Common myeloid progenitor, CD34-positive (primary cell): Measurements from ENCODE around the gene TMEM198.
A peak's percentile ranks its signal among the peaks of the same experiment; 100 is the strongest.

Experiments used
- CTCF ChIA-PET: fragments of 350-600 bp; sonication (Branson Sonifier 250); formaldehyde crosslinking; loops from one replicate; lab custom pipeline; 2021; ENCODE audit warnings: antibody characterized with exemption; lab: Charles Lee
- POLR2A ChIA-PET: fragments of 350-600 bp; sonication (Branson Sonifier 250); formaldehyde crosslinking; loops from one replicate; lab custom pipeline; 2021; ENCODE audit warnings: antibody characterized with exemption; lab: Charles Lee
- DNase-seq, 3 donors: peaks; one replicate each; pipeline versions ENCODE4 v3.0.0 to v3.0.0-alpha.2; 2013
- H3K27ac ChIP-seq, 2 experiments: 1 replicate in 1 of 2; 2 replicates in 1 of 2; pipeline ENCODE4 v1.7.0; 2013; ENCODE audit warnings: inconsistent platforms in 2 of 2, low read length in 2 of 2, mild to moderate bottlenecking in 2 of 2, low read depth in 1 of 2, moderate library complexity in 1 of 2; ENCODE audit not compliant: severe bottlenecking in 2 of 2, insufficient read depth in 1 of 2, poor library complexity in 1 of 2
- H3K27me3 ChIP-seq, 5 experiments: replicated peaks in 2 of 5; 1 replicate in 3 of 5; 2 replicates in 2 of 5; pipeline versions ENCODE4 v1.6.1 to v1.7.0; 2013; ENCODE audit warnings: low read length in 4 of 5, mild to moderate bottlenecking in 2 of 5, moderate library complexity in 2 of 5, inconsistent platforms in 1 of 5; ENCODE audit not compliant: insufficient read depth in 5 of 5, control insufficient read depth in 4 of 5
- H3K36me3 ChIP-seq, 4 experiments: 1 replicate in 2 of 4; 2 replicates in 2 of 4; pipeline versions ENCODE4 v1.6.1 to v1.7.0; 2013; ENCODE audit warnings: low read length in 3 of 4, control low read depth in 1 of 4, mild to moderate bottlenecking in 1 of 4; ENCODE audit not compliant: control insufficient read depth in 4 of 4, insufficient read depth in 4 of 4
- H3K4me1 ChIP-seq, 4 experiments: 1 replicate in 3 of 4; 2 replicates in 1 of 4; pipeline versions ENCODE4 v1.6.1 to v1.7.1; 2013; ENCODE audit warnings: low read length in 3 of 4, mild to moderate bottlenecking in 3 of 4, control low read depth in 1 of 4, inconsistent platforms in 1 of 4, moderate library complexity in 1 of 4; ENCODE audit not compliant: control insufficient read depth in 4 of 4, insufficient read depth in 4 of 4; ENCODE audit errors: control extremely low read depth in 1 of 4
- H3K4me3 ChIP-seq, 7 experiments: 1 replicate in 4 of 7; 2 replicates in 3 of 7; pipeline versions ENCODE4 v1.5.1 to v1.7.0; 2013; ENCODE audit warnings: mild to moderate bottlenecking in 7 of 7, low read length in 6 of 7, moderate library complexity in 6 of 7, inconsistent platforms in 2 of 7, low read depth in 2 of 7, control low read depth in 1 of 7; ENCODE audit not compliant: insufficient read depth in 4 of 7, control insufficient read depth in 1 of 7; ENCODE audit errors: extremely low read depth in 1 of 7
- H3K9me3 ChIP-seq, 5 experiments: 1 replicate in 4 of 5; 2 replicates in 1 of 5; pipeline versions ENCODE4 v1.6.1 to v1.7.1; 2013; ENCODE audit warnings: low read length in 4 of 5, mild to moderate bottlenecking in 2 of 5, inconsistent platforms in 1 of 5, low read depth in 1 of 5, moderate library complexity in 1 of 5; ENCODE audit not compliant: control insufficient read depth in 4 of 5, insufficient read depth in 2 of 5; ENCODE audit errors: control extremely low read depth in 1 of 5
- WGBS: methylation state at CpG from one replicate; pipeline ENCODE4 v1.1.5; 2013; ENCODE audit not compliant: insufficient coverage; 5-methylcytosine and 5-hydroxymethylcytosine counted together

The TMEM198 gene

GRCh38 chr2:219519526-219519916, 24.3 kb upstream of the TMEM198 start:
- Histone ChIP-seq H3K27ac (no peak overlapping the region), H3K9me3 (no peaks in the 10 kb centered on the region), H3K4me1 (peaks cover 0 to 39% (median 20%) of the 10 kb centered on the region in 4 experiments), H3K27me3 (peaks cover 9 to 90% (median 32%) of the 10 kb centered on the region in 5 experiments), H3K4me3 (no peak overlapping the region), H3K36me3 (no peaks in the 10 kb centered on the region)
- CTCF ChIA-PET = interaction anchor here (0.6 to 60.5 kb wide), 5 partner anchors 5 to 116 kb away, joined by 3 to 1724 read pairs (median 8); partner anchors contain the start of genes ASIC4, CHPF, GMPPA and TMEM198
- over 99% methylated on average over 7 of the region's 9 CpGs for WGBS
- POLR2A ChIA-PET = no interaction called here
- DNase-seq = no peak

DNA sequence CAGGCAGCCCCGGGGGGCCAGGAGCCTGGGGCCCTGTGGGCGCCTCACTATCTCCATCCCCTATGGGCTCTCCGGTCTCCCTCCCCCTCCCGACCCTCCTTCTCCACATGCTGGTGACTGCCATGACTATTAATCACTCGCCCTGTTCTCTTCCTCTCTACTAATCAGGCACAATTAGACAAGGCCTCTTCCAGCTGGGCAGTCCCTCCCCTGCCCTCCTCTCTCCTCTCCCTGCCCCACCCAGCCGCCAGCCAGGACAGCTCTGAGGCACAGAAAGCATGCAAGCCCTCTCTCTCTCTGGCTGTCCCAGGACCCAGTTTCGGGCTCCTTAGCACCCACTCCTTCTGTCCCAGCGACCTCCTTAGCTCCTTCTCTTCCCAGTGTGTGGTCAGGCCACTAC, 23.7 kb upstream of the TMEM198 start:
- DNase-seq = no peak
- peaks cover 0 to 33% (median 16%) of the 10 kb centered on the region in 4 experiments for H3K4me1 ChIP-seq
- peaks cover 9 to 90% (median 33%) of the 10 kb centered on the region in 5 experiments for H3K27me3 ChIP-seq
- no peak overlapping the region for H3K4me3 ChIP-seq
- ChIA-PET POLR2A (interaction anchor here (0.8 kb wide), 1 partner anchor 38 kb away, joined by 3 read pairs; no protein-coding TSS in a partner anchor), CTCF (interaction anchor here (0.6 to 60.5 kb wide), 5 partner anchors 4 to 112 kb away, joined by 3 to 1724 read pairs (median 6); partner anchors contain the start of genes ASIC4, CHPF, GMPPA and TMEM198)
- H3K36me3 ChIP-seq = no peaks in the 10 kb centered on the region
- H3K9me3 ChIP-seq = no peaks in the 10 kb centered on the region
- no peak overlapping the region for H3K27ac ChIP-seq
- 66% methylated on average over 7 of the region's 8 CpGs for WGBS

DNA sequence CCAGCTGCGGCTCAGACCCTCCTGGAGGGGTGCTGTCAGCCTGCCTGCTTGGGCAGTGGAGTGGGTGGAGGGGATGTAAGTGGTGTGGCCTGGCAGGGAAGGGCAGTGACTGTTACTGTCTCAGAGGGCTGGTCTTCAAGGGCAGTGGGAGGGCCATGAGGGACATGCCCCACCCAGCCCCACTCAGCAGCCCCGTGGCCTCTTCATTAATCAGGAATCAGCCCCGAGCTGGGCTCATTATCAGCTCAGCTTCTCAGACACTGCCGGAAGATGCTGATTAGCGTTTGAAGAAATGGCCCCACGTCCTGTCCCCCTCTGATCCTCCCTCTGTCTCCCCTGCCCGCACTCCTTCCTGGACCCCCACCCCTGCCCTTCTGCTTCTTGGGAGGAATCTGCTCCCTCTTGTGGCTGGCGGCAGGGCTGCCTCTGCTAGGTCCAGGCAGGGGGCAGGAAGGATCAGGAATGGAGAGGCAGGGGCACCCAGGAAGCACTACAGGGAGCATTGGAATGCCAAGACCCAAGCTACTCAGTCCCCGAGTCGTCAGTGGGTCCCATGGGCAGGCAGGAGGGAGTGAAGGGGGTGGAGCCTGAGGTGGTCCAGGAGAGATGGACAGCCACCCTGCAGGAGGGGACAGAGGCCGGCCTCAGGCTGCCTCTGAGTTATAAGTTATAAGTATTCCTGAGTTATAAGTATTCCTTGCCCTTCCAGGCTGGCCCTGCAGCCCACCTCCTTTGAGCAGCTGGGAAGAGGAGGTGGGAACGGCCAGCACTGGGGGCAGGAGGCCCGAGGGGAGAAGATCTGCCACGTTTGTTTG, 22.6 kb upstream of the TMEM198 start:
- Histone ChIP-seq H3K4me3 (peak overlapping the region in 2 of 7 experiments; percentile 26 to 34), H3K9me3 (no peaks in the 10 kb centered on the region), H3K4me1 (peaks cover 0 to 35% (median 16%) of the 10 kb centered on the region in 4 experiments), H3K27ac (peak overlapping the region in 1 of 2 experiments; percentile 34), H3K36me3 (no peaks in the 10 kb centered on the region), H3K27me3 (peaks cover 11 to 90% (median 36%) of the 10 kb centered on the region in 5 experiments)
- ChIA-PET CTCF (interaction anchor here (1.4 to 60.5 kb wide), 6 partner anchors 3 to 121 kb away, joined by 3 to 1724 read pairs (median 6); partner anchors contain the start of genes ASIC4, CHPF, GMPPA and TMEM198), POLR2A (no interaction called here)
- 6% methylated on average over 10 of the region's 14 CpGs for WGBS
- peak; percentile 52 to 74 (median 64) for DNase-seq

DNA sequence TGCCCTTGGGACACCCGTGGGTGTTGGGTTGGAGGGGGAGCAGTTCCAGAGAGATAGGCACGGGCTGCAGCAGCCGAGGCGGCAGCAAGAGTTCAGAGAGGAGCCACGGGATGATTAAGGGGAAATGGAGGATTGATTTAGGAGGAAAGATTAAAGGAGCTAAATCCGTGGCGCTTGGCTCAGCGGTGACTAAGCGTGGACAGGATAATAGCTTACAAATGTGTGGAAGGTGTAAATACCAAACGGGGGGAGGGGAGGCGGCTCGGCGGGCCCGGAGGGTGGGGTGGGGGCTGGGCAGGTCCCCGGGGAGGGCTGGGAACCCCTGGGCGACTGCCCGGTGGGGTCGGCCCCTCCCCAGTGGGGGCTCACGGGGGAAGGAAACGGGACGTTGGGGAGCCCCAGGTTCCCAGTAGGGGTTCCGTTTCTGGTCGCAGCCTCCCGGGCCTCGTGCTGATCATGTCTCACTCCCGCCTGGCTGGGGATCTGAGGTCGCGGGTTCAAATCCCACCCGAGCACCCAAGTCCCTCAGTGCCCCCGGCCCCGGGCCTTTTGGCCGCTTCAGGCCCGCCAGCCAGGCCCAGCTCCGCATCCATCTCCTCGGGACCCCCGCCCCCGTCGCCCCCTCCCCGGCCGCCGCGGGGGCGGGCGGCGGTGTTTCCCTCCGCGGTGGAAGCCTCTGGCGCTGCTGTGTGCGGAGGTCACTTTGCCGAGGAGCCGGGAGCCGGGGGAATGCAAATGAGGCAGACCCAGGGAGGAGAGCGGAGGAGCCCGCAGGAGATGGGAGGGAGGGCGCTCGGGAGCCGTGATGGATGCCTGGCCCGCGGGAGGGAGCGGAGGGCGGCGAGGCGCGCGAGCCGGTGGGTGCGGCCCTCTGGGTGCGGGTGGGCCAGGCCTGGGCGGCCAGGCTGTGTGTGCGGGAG, 21.5 kb upstream of the TMEM198 start:
- Histone ChIP-seq H3K27me3 (peaks cover 11 to 90% (median 32%) of the 10 kb centered on the region in 5 experiments), H3K36me3 (no peaks in the 10 kb centered on the region), H3K4me1 (peaks cover 0 to 28% (median 18%) of the 10 kb centered on the region in 4 experiments), H3K27ac (peak overlapping the region in 1 of 2 experiments; percentile 34), H3K9me3 (no peaks in the 10 kb centered on the region), H3K4me3 (peak overlapping the region in 2 of 7 experiments; percentile 36 to 44)
- WGBS = 1% methylated on average over 59 of the region's 70 CpGs
- ChIA-PET CTCF (interaction anchor here (1.1 to 60.5 kb wide), 8 partner anchors 2 to 127 kb away, joined by 3 to 1724 read pairs (median 6); partner anchors contain the start of genes ASIC4, CHPF, GMPPA and TMEM198), POLR2A (no interaction called here)
- peak in 2 of 3 donors; percentile 43 to 44 for DNase-seq

DNA sequence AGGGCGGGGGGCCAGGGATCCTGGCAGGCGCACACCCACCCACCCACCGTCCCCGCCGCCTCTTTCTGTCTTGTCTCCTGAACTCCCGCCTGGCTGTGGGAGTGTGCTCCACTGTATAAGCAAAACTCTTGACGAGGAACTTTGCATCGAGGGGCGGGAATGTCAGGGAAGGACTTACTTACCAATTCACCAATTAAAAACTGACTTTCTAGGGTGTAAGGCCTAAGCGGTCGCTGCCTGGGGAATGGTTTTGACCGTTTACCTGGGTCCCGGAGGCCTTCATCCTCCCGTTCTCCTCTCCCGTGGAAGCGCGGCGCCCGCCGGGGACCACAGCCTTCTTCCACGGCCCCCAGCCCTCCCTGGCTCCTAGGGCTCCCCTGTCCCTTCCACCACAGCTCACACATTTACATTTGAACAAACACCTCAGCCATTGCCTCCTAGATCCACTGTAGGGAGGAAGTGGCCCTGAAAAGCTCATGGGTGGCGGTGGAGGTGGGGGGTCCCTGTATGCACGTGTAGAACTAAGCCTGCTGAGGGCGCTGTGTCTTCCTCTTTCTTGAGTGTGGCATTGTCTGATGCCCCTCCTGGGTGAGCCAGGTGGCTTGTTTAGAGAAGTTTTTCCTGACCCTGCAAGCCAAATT, 20.7 kb upstream of the TMEM198 start:
- DNase-seq = peak in 2 of 3 donors; percentile 65 to 77
- Histone ChIP-seq H3K4me3 (peak overlapping the region in 3 of 7 experiments; percentile 28 to 44 (median 36)), H3K9me3 (no peaks in the 10 kb centered on the region), H3K27ac (no peak overlapping the region), H3K36me3 (no peaks in the 10 kb centered on the region), H3K27me3 (peaks cover 11 to 90% (median 38%) of the 10 kb centered on the region in 5 experiments), H3K4me1 (peaks cover 0 to 28% (median 18%) of the 10 kb centered on the region in 4 experiments)
- 7% methylated on average over 8 of the region's 24 CpGs for whole genome bisulfite sequencing
- ChIA-PET POLR2A (interaction anchor here (0.6 kb wide), 1 partner anchor 8 kb away, joined by 4 read pairs; no protein-coding TSS in a partner anchor), CTCF (interaction anchor here (0.7 to 43.1 kb wide), 6 partner anchors 17 to 128 kb away, joined by 3 to 1724 read pairs (median 4); partner anchors contain the start of genes ASIC4 and GMPPA)

DNA sequence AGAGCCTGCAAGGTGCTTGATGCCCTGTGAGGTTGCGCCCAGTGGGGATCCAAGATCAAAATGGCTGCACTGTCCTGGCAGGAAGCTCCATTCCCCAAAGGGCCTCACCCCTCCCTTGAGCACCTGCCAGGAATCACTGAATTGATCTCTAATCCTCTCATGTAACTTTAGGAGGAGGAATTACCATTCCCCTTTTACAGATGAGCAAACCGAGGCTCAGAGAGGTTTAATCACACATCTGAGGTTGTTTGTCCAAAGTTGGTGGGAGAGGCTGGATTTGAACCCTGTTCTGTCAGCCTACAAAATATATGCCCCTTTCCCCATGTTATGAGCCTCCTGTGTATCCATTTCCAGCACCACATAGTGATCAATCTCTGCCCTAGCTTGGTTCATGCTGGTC, 19.0 kb upstream of the TMEM198 start:
- DNase-seq = no peak
- CTCF ChIA-PET = interaction anchor here (0.6 to 43.1 kb wide), 6 partner anchors 15 to 122 kb away, joined by 3 to 1724 read pairs (median 8); partner anchors contain the start of genes ASIC4 and GMPPA
- Histone ChIP-seq H3K4me3 (no peak overlapping the region), H3K4me1 (peaks cover 0 to 28% (median 18%) of the 10 kb centered on the region in 4 experiments), H3K9me3 (no peaks in the 10 kb centered on the region), H3K36me3 (no peaks in the 10 kb centered on the region), H3K27ac (no peak overlapping the region), H3K27me3 (peaks cover 13 to 98% (median 47%) of the 10 kb centered on the region in 5 experiments)
- WGBS = 90% methylated on average over 2 of the region's 2 CpGs
- POLR2A ChIA-PET = no interaction called here
